ENCODE data around the gene HRAS. TPM values are rescaled to one million over a fixed set of nuclear protein-coding genes. Genes with fewer than 3 reads are reported as not detected.

HRAS gene
- total RNA-seq, 2 donors from 2014 or later, result 33.6 to 83.5 TPM

DNA sequence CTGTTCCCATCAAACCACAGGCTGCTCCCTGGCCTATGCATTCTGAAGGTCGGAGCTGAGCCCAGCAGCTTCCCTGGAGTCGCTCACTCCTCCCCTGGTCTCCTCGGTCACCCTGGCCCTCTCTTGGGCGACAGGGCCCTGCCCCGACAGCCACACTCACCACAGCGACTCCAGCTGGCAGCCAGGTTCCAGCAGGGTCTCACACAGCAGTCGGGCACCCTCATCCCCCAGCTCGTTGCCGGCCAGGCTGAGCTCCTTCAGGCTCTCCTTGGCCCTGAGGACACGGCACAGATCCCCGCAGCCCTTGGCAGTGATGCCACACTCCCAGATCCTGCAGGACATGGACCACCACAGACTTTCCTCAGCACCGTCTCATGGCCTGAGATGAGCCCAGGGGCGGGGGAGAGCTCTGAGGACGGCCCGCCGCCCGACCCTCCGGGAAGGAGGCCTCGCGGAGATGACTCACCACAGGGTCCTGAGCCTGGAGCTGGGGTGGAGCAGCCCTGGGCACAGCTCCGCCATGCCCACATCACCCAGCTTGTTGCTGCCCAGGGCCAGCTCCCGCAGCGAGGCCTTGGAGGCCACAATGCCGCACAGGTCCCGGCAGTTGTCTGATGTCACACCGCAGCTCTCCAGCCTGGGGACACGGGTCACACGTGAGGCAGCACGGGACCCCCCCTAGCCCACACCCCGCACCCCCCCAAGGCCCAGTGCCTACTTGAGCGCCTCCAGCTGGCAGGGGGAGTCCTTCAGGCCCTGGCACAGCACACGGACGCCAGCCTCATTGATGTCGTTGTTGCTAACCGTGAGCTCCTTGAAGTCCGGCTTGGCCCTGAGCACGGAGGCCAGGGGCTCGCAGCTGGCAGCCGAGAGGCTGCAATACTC is 36.8 kb downstream of the HRAS start:
- no peaks in the 10 kb centered on the region for H3K27me3 Mint-ChIP-seq
- H3K4me1 Mint-ChIP-seq (ENCODE audit: low read depth in 2 of 2), result peaks cover 6 to 12% of the 10 kb centered on the region in 2 donors
- H3K36me3 Mint-ChIP-seq, result peaks cover 14% of the 10 kb centered on the region
- DNase-seq (ENCODE audit: low spot score) (no peak), ATAC-seq (no peak)
- H3K4me3 Mint-ChIP-seq, result no peak overlapping the region
- no peaks in the 10 kb centered on the region for H3K9me3 Mint-ChIP-seq
- no peak overlapping the region for H3K27ac Mint-ChIP-seq

DNA sequence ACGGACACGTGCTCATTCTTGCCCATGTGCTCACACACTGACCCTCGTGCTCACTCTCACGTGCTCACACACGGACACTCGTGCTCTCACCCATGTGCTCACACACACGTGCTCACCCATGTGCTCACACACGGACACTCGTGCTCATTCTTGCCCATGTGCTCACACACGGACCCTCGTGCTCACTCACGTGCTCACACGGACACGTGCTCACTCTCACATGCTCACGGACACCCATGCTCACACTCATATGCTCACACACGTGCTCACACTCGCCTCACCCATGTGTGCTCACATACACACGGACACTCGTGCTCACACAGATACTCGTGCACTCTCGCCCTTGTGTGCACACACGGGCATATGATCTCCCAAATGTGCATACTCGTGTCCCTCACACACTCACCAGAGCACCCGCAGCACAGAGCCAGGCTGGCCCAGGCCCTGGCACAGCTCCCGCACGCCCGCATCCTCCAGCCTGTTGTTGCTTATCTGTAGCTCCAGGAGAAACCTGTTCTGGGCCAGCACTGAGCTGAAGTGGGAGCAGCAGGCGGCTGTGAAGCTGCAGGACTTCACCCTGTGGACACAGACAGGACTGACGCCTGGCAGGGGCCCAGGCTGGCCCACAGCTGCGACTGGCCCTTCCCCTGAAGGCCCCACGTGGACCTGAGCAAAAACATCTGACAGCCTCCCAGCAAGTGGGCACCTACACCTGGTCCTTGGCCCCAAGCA is 37.6 kb downstream of the HRAS start:
- H3K27ac Mint-ChIP-seq, result no peak overlapping the region
- no peaks in the 10 kb centered on the region for H3K9me3 Mint-ChIP-seq
- ATAC-seq (no peak), DNase-seq (ENCODE audit: low spot score) (no peak)
- peaks cover 6 to 12% of the 10 kb centered on the region in 2 donors for H3K4me1 Mint-ChIP-seq (ENCODE audit: low read depth in 2 of 2)
- H3K36me3 Mint-ChIP-seq, result peaks cover 14% of the 10 kb centered on the region
- H3K4me3 Mint-ChIP-seq, result no peak overlapping the region
- no peaks in the 10 kb centered on the region for H3K27me3 Mint-ChIP-seq

DNA sequence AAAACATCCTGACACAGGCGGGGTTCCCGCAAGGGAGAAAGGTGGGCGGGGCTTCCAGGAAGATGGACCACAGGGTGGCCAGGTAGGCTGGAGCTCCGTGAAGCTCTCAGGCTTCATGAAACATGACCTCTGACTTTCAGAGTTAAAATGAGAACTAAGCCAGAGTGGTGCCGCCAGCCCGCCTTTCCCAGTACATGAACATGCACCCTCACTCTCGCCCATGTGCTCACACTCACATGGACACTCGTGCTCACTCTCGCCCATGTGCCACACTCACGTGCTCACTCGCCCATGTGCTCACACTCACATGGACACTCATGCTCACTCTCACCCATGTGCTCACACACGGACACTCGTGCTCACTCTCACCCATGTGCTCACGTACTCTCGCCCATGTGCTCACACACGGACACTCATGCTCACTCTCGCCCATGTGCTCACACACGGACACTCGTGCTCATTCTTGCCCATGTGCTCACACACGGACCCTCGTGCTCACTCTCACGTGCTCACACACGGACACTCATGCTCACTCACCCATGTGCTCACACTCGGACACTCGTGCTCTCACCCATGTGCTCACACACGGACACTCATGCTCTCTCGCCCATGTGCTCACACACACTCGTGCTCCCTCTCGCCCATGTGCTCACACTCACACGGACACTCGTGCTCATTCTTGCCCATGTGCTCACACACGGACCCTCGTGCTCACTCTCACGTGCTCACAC is 38.4 kb downstream of the HRAS start:
- H3K36me3 Mint-ChIP-seq, result peaks cover 14% of the 10 kb centered on the region
- DNase-seq (ENCODE audit: low spot score) (no peak), ATAC-seq (no peak)
- no peak overlapping the region for H3K4me3 Mint-ChIP-seq
- peaks cover 6 to 13% of the 10 kb centered on the region in 2 donors for H3K4me1 Mint-ChIP-seq (ENCODE audit: low read depth in 2 of 2)
- no peak overlapping the region for H3K27ac Mint-ChIP-seq
- no peaks in the 10 kb centered on the region for H3K9me3 Mint-ChIP-seq
- no peaks in the 10 kb centered on the region for H3K27me3 Mint-ChIP-seq

DNA sequence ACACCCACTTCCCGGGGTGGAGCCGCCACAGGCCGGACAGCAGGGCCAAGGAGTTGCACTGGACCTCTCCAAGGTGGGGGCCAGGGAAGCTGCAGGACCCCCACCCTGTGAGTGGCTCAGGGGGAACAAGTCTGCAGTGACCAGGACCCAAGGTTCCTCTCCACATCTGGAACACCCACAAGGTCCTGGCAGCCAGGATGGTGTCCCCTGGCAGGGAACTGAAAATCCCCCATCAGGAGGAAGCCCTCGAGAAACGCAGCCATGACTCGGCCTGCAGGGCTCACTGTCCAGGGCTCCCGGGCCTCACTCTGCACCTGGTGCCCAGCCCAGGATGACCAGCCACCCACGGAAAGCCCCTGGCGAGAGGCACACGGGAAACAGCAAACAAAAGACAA is 39.8 kb downstream of the HRAS start:
- H3K36me3 Mint-ChIP-seq, result peaks cover 14% of the 10 kb centered on the region
- no peaks in the 10 kb centered on the region for H3K9me3 Mint-ChIP-seq
- H3K27me3 Mint-ChIP-seq, result no peaks in the 10 kb centered on the region
- DNase-seq (ENCODE audit: low spot score), result no peak
- ATAC-seq, result no peak
- no peak overlapping the region for H3K27ac Mint-ChIP-seq
- peaks cover 6 to 11% of the 10 kb centered on the region in 2 donors for H3K4me1 Mint-ChIP-seq (ENCODE audit: low read depth in 2 of 2)
- H3K4me3 Mint-ChIP-seq, result no peak overlapping the region

DNA sequence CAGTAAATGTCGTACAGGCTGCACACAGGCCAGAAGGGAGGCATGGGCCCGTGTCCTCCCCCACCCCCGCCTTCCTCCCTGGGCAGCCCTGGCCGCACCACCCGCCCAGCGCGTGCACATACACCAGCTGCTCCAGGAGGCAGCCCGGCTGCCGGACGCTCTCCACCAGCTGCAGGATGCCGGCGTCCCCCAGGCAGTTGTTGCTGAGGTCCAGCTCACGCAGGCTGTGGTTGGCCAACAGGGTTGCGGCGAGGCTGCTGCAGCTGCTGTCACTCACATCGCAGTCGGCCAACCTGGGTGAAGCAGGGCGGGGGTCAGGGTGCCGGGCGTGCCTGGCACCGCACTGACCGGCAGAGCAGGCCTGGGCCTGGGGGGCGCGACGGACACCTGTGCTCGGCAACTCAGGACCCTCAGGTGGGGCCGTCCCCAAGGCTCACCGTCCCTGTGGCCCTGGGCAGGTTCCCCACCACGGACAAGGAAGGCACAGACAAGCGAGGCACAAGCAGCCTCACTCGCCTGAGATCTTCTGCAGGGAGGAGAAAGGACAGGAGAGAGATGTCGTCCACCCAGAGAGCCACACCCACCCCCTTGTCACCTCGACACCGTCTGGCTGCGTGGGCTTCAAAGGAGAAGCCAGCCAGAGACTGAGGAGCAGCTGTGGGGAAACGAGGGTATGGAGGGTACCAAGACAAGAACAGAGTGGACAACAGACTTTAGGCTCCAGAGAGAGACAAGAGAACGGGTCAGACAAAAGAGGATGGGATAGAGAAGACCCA is 40.4 kb downstream of the HRAS start:
- peaks cover 14% of the 10 kb centered on the region for H3K36me3 Mint-ChIP-seq
- no peaks in the 10 kb centered on the region for H3K9me3 Mint-ChIP-seq
- ATAC-seq, result no peak
- no peak overlapping the region for H3K27ac Mint-ChIP-seq
- no peaks in the 10 kb centered on the region for H3K27me3 Mint-ChIP-seq
- H3K4me1 Mint-ChIP-seq (ENCODE audit: low read depth in 2 of 2), result peaks cover 6 to 11% of the 10 kb centered on the region in 2 donors
- no peak for DNase-seq (ENCODE audit: low spot score)
- no peak overlapping the region for H3K4me3 Mint-ChIP-seq

DNA sequence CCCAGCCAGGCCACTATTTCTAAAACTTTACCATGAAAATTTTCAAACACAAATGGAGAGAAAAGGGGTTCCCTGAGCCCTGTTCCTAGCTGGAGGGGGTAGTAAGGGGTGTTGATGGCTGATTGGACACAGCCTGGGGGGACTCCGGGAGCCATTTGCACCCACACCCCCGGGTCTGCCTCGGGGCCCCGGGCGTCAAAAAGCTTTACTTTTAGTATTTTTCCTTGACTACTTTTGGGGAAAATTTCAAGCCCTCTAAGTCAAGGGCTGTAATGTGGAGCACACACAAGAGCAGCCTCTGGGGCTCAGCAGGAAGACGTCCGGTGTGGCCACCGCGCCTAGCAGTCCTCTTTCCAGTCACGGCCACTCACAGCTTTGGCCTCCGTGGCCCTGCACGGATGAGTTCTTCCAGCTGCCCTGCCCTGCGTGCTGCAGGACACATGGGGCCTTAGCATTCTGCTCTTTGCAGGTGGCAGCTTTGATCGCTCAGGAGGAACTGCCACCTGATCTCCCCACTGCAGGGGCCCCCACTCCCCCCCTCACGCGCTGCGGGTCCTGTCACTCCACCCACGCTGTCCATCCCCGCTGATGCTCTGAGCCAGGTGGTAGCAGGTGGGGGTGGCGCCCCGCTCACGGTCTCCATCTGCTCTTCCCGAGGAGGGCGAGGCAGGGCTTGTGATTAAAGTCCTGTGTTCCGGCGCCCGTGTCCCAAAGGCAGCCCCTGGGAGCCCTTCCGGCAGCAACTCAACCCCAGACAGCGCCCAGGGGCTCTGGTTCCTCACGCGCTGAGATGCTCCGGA is 42.7 kb downstream of the HRAS start:
- no peak for ATAC-seq
- Mint-ChIP-seq H3K9me3 (no peaks in the 10 kb centered on the region), H3K27me3 (no peaks in the 10 kb centered on the region), H3K4me3 (no peak overlapping the region), H3K27ac (no peak overlapping the region), H3K36me3 (peaks cover 11% of the 10 kb centered on the region), H3K4me1 (ENCODE audit: low read depth in 2 of 2) (peaks cover 4 to 9% of the 10 kb centered on the region in 2 donors)
- DNase-seq (ENCODE audit: low spot score), result no peak

DNA sequence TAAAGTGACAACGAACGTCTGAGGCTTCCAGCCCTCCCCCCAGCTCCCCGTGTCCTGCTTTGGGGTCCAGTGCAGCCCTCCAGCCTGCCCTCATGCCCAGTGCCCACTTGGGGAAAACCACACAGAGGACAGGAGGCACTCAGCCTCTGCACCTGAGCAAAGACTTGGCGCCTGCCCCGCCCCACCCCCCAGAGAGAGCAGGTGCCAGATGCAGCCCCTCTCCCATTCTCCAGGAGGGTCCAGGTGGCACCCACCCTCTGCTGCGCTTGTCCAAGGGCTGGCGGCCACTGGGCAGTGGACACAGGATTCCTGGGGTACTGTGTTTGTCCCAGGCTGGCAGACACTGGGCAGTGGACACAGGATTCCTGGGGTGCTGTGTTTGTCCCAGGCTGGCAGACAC is 44.0 kb downstream of the HRAS start:
- DNase-seq (ENCODE audit: low spot score), result no peak
- Mint-ChIP-seq H3K4me1 (ENCODE audit: low read depth in 2 of 2) (peaks cover 0 to 2% of the 10 kb centered on the region in 2 donors), H3K27me3 (no peaks in the 10 kb centered on the region), H3K9me3 (no peaks in the 10 kb centered on the region), H3K27ac (no peak overlapping the region), H3K36me3 (peaks cover 5% of the 10 kb centered on the region), H3K4me3 (no peak overlapping the region)
- no peak for ATAC-seq

DNA sequence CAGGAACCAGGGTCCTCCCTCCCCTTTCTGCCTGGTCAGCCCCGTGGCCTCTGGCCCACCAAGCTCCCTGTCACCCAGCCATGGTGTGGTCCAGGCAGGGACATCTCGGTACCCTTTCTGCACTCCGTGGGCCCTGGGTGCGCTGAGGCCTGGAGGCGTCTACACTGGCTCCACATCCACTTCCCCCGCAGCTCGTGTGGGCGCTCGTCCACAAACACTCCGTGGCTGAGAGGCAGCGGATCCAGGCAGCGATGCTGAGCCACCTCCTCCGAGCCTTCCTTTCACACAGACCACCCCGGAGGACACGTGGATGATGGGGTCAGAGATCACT is 44.5 kb downstream of the HRAS start:
- Mint-ChIP-seq H3K4me3 (no peak overlapping the region), H3K9me3 (no peaks in the 10 kb centered on the region), H3K27me3 (no peaks in the 10 kb centered on the region), H3K4me1 (ENCODE audit: low read depth in 2 of 2) (peaks cover 0 to 2% of the 10 kb centered on the region in 2 donors), H3K36me3 (peaks cover 3% of the 10 kb centered on the region), H3K27ac (no peak overlapping the region)
- DNase-seq (ENCODE audit: low spot score), result no peak
- peak in 1 of 2 donors; percentile 37 for ATAC-seq

DNA sequence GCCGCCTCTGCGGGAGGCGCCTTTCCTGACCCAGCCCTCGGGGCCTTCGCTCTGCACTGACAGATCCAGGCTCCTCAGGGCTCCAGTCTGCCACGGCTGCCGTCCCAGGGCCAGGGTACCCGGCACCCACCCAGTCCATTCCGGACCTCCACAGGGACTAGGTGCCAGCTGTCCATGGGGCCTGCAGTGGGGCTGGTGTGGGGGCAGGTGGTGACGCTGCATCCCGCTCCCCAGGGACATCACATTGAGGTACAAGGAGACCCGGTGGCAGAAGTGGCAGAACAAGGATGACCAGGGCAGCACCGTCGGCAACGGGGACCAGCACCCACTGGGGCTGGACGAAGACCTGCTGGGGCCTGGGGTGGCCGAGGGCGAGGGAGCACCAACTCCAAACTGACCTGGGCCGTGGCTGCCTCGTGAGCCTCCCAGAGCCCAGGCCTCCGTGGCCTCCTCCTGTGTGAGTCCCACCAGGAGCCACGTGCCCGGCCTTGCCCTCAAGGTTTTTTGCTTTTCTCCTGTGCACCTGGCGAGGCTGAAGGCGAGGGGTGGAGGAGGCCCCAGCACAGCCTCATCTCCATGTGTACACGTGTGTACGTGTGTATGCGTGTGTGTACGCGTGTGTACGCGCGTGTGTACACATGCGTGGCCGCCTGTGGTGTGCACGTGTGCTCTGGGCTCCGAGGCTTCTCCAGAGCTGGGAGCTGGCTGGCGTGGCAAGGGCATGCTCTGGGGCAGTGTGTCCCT is 45.0 kb downstream of the HRAS start:
- Mint-ChIP-seq H3K27me3 (no peaks in the 10 kb centered on the region), H3K36me3 (no peaks in the 10 kb centered on the region), H3K4me3 (no peak overlapping the region), H3K9me3 (no peaks in the 10 kb centered on the region), H3K27ac (no peak overlapping the region), H3K4me1 (ENCODE audit: low read depth in 2 of 2) (peaks cover 0 to 2% of the 10 kb centered on the region in 2 donors)
- DNase-seq (ENCODE audit: low spot score) (no peak), ATAC-seq (peak in 1 of 2 donors; percentile 9)

DNA sequence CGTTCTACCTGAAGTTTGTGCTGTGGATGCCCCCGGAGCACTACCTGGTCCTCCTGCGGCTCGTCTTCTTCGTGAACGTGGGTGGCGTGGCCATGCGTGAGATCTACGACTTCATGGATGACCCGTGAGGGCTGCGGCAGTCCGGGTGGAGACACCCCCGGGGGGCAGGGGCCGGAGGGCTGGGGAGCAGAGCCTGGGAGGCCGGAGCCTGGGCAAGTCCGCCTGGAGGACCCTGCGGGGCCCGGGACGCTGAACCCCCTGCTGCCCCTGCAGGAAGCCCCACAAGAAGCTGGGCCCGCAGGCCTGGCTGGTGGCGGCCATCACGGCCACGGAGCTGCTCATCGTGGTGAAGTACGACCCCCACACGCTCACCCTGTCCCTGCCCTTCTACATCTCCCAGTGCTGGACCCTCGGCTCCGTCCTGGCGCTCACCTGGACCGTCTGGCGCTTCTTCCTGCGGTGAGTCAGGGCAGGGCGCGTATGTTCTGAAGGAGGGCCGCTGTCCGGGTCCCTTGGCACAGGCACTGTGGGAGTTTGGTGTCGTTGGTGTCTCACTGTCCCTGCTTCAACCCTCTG is 45.7 kb downstream of the HRAS start:
- H3K4me3 Mint-ChIP-seq, result no peak overlapping the region
- H3K4me1 Mint-ChIP-seq (ENCODE audit: low read depth in 2 of 2), result peaks cover 0 to 2% of the 10 kb centered on the region in 2 donors
- ATAC-seq (no peak), DNase-seq (ENCODE audit: low spot score) (no peak)
- no peak overlapping the region for H3K27ac Mint-ChIP-seq
- H3K9me3 Mint-ChIP-seq, result no peaks in the 10 kb centered on the region
- no peaks in the 10 kb centered on the region for H3K27me3 Mint-ChIP-seq
- H3K36me3 Mint-ChIP-seq, result no peaks in the 10 kb centered on the region

DNA sequence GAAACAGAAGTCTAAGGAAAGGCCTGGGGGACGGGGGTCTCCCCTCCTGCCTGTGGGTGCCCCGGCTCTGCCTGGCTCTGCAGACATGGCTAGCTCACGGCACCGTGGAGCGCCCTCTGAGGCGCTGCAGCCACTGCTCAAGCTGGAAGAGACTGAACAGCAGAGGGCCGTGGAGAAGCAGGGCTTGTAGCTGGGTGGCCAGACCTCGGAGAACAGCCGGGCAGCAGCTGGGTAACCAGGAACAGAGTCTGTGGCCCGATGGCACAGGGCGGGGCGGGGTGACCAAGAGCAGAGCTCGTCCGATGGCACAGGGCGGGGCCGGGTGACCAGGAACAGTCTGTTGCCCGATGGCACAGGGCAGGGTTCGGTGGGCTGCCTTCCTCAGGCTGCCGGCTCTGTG is 46.4 kb downstream of the HRAS start:
- ATAC-seq (no peak), DNase-seq (ENCODE audit: low spot score) (no peak)
- no peak overlapping the region for H3K27ac Mint-ChIP-seq
- H3K4me3 Mint-ChIP-seq, result no peak overlapping the region
- peaks cover 0 to 2% of the 10 kb centered on the region in 2 donors for H3K4me1 Mint-ChIP-seq (ENCODE audit: low read depth in 2 of 2)
- H3K9me3 Mint-ChIP-seq, result no peaks in the 10 kb centered on the region
- H3K27me3 Mint-ChIP-seq, result no peaks in the 10 kb centered on the region
- H3K36me3 Mint-ChIP-seq, result no peaks in the 10 kb centered on the region

DNA sequence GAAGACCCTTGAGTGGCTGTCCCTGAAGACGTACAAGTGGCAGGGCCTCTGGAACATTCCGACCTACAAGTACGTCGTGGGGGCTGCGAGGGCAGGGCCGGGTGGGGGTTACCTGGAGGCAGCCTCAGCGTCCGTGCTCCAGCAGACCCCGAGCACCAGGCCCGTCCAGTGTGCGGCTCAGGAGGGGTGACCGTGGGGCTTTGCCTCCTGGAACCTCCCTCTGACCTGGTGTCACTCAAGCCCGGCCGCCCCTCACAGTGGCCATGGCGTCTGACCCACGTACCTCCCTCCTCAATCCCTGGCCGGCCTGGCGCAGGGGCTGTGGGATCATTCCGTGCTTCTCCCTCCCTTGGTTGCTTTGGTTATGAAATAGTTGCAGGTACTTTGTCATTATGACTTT is 46.8 kb downstream of the HRAS start:
- H3K27ac Mint-ChIP-seq, result no peak overlapping the region
- no peak overlapping the region for H3K4me3 Mint-ChIP-seq
- ATAC-seq (no peak), DNase-seq (ENCODE audit: low spot score) (no peak)
- no peaks in the 10 kb centered on the region for H3K36me3 Mint-ChIP-seq
- H3K27me3 Mint-ChIP-seq, result no peaks in the 10 kb centered on the region
- H3K9me3 Mint-ChIP-seq, result no peaks in the 10 kb centered on the region
- H3K4me1 Mint-ChIP-seq (ENCODE audit: low read depth in 2 of 2), result peaks cover 0 to 2% of the 10 kb centered on the region in 2 donors

All from natural killer cell treated with Interleukin-12 subunit alpha and Interleukin-12 subunit beta and Interleukin-15 and Interleukin-18, amount 100 ng/mL, for 72 hours (primary cell).